GM12891 (cell line): ENCODE results near the gene NLRP5.

Source experiments
- POLR2A ChIP-seq: IDR thresholded peaks from 2 replicates; pipeline ENCODE4 v1.6.1; 2011; ENCODE audit warnings: low read depth, low read length, control low read depth
- POLR2AphosphoS5 ChIP-seq: IDR thresholded peaks from 2 replicates; pipeline ENCODE4 v1.6.1; 2011; ENCODE audit warnings: low read depth, low read length, control low read depth

GRCh38 chr19:56091751-56092546 lies 105.4 kb downstream of the NLRP5 start:
- TF ChIP-seq POLR2A = no peak
- no peak for TF ChIP-seq POLR2AphosphoS5
